Mesenchymal stem cell (in vitro differentiated cells and primary cell): ENCODE measurements around the gene ATF7.
"Not testable (repeated sequence)": the region's sequence is repeated elsewhere in the genome, so short reads cannot be mapped to it uniquely, and the experiment has no call there.

Experiments
- DNase-seq: peaks from one replicate; pipeline ENCODE4 v3.0.0-alpha.2; 2013
- H2AFZ ChIP-seq: one replicate; pipeline ENCODE4 v1.6.1; 2013; ENCODE audit warnings: low read depth, mild to moderate bottlenecking, control low read depth, inconsistent platforms, low read length, moderate library complexity
- H2AK5ac ChIP-seq: 2 replicates; pipeline ENCODE4 v1.6.1; 2013; ENCODE audit warnings: low read length, moderate library complexity, mild to moderate bottlenecking, inconsistent platforms; ENCODE audit not compliant: severe bottlenecking
- H2BK120ac ChIP-seq: one replicate; pipeline ENCODE4 v1.6.1; 2013; ENCODE audit warnings: low read depth, mild to moderate bottlenecking, inconsistent platforms, low read length, moderate library complexity
- H2BK12ac ChIP-seq, 2 experiments: one replicate each; pipeline ENCODE4 v1.6.1; 2013; ENCODE audit warnings: inconsistent platforms in 2 of 2, low read length in 2 of 2, mild to moderate bottlenecking in 2 of 2, moderate library complexity in 2 of 2, control low read depth in 1 of 2
- H2BK15ac ChIP-seq: one replicate; pipeline ENCODE4 v1.6.1; 2013; ENCODE audit warnings: mild to moderate bottlenecking, low read depth, inconsistent platforms; ENCODE audit not compliant: poor library complexity, severe bottlenecking
- H2BK5ac ChIP-seq: 2 replicates; pipeline ENCODE4 v1.6.1; 2013; ENCODE audit warnings: low read depth, mild to moderate bottlenecking, low read length, control low read depth, inconsistent platforms; ENCODE audit not compliant: poor library complexity, severe bottlenecking
- H3K14ac ChIP-seq, 2 experiments: one replicate each; pipeline ENCODE4 v1.6.1; 2013; ENCODE audit warnings: inconsistent platforms in 2 of 2, low read length in 2 of 2, control low read depth in 1 of 2, mild to moderate bottlenecking in 1 of 2, moderate library complexity in 1 of 2
- H3K18ac ChIP-seq, 2 experiments: one replicate each; pipeline ENCODE4 v1.6.1; 2013; ENCODE audit warnings: inconsistent platforms in 2 of 2, low read length in 2 of 2, control low read depth in 1 of 2, low read depth in 1 of 2, mild to moderate bottlenecking in 1 of 2
- H3K23ac ChIP-seq, 2 experiments: one replicate each; pipeline ENCODE4 v1.6.1; 2013; ENCODE audit warnings: inconsistent platforms in 2 of 2, low read length in 2 of 2, mild to moderate bottlenecking in 2 of 2, moderate library complexity in 2 of 2, control low read depth in 1 of 2
- H3K27ac ChIP-seq: 2 replicates; pipeline ENCODE4 v1.5.1; 2013; ENCODE audit warnings: mild to moderate bottlenecking, moderate library complexity, low read length, control low read depth, inconsistent platforms; ENCODE audit not compliant: poor library complexity, severe bottlenecking
- H3K27me3 ChIP-seq, 2 experiments: 2 replicates each; pipeline versions ENCODE4 v1.6.1 to v1.7.0; 2013; ENCODE audit warnings: low read length in 2 of 2, mild to moderate bottlenecking in 2 of 2, moderate library complexity in 2 of 2, control low read depth in 1 of 2, inconsistent platforms in 1 of 2; ENCODE audit not compliant: control insufficient read depth in 1 of 2, insufficient read depth in 1 of 2
- H3K36me3 ChIP-seq, 2 experiments: 2 replicates each; pipeline versions ENCODE4 v1.6.1 to v1.7.0; 2013; ENCODE audit warnings: low read length in 2 of 2, control low read depth in 1 of 2, inconsistent platforms in 1 of 2, low read depth in 1 of 2, mild to moderate bottlenecking in 1 of 2; ENCODE audit not compliant: insufficient read depth in 2 of 2, control insufficient read depth in 1 of 2
- H3K4ac ChIP-seq, 2 experiments: one replicate each; pipeline ENCODE4 v1.6.1; 2013; ENCODE audit warnings: inconsistent platforms in 2 of 2, low read length in 2 of 2, mild to moderate bottlenecking in 2 of 2, moderate library complexity in 2 of 2, control low read depth in 1 of 2, low read depth in 1 of 2
- H3K4me1 ChIP-seq: 2 replicates; pipeline ENCODE4 v1.6.1; 2013; ENCODE audit warnings: low read depth, low read length, control low read depth; ENCODE audit not compliant: control insufficient read depth, insufficient read depth
- H3K4me2 ChIP-seq: 2 replicates; pipeline ENCODE4 v1.6.1; 2013; ENCODE audit warnings: low read length, mild to moderate bottlenecking, inconsistent platforms; ENCODE audit not compliant: poor library complexity, severe bottlenecking
- H3K4me3 ChIP-seq, 2 experiments: 2 replicates each; pipeline versions ENCODE4 v1.5.1 to v1.7.0; 2013; ENCODE audit warnings: low read length in 2 of 2, mild to moderate bottlenecking in 2 of 2, control low read depth in 1 of 2, low read depth in 1 of 2; ENCODE audit not compliant: insufficient read depth in 1 of 2
- H3K79me1 ChIP-seq: replicated peaks from 2 replicates; pipeline ENCODE4 v1.6.1; 2013; ENCODE audit warnings: mild to moderate bottlenecking, control low read depth, low read length, inconsistent platforms; ENCODE audit not compliant: poor library complexity, severe bottlenecking
- H3K9ac ChIP-seq: 2 replicates; pipeline ENCODE4 v1.7.0; 2013; ENCODE audit warnings: mild to moderate bottlenecking, low read length, moderate library complexity
- H3K9me3 ChIP-seq: 2 replicates; pipeline ENCODE4 v1.7.0; 2013; ENCODE audit warnings: mild to moderate bottlenecking, low read length; ENCODE audit not compliant: control insufficient read depth
- H4K8ac ChIP-seq: one replicate; pipeline ENCODE4 v1.6.1; 2013; ENCODE audit warnings: inconsistent platforms, mild to moderate bottlenecking, low read length, moderate library complexity
- H4K91ac ChIP-seq: one replicate; pipeline ENCODE4 v1.6.1; 2013; ENCODE audit warnings: mild to moderate bottlenecking, low read length, inconsistent platforms
- WGBS: methylation state at CpG from one replicate; pipeline ENCODE4 v1.1.7; 2013; ENCODE audit warnings: mixed read lengths; 5-methylcytosine and 5-hydroxymethylcytosine counted together

Gene ATF7

DNA sequence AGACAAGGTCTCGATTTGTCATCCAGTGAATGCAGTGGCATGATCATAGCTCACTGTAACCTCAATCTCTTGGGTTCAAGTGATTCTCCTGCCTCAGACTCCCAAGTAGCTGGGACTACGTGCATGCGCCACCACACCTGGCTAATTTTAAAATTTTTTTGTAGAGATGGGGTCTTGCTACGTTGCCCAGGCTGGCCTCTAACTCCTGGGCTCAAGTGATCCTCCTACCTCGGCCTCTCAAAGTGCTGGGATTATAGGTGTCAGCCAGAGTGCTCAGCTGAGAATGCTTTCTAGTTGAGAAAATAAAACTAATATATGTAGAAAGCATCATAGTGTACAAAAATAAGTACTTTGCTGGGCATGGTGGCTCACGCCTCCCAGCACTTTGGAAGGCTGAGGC, 77.8 kb downstream of the ATF7 start:
- not testable (repeated sequence) for H4K91ac ChIP-seq, H2BK15ac ChIP-seq, H3K23ac ChIP-seq, H3K14ac ChIP-seq, H3K4me3 ChIP-seq, H3K9ac ChIP-seq, H4K8ac ChIP-seq, H3K27me3 ChIP-seq, H2BK12ac ChIP-seq, H3K4ac ChIP-seq, H2AFZ ChIP-seq, H2BK5ac ChIP-seq, DNase-seq, H3K18ac ChIP-seq, H2AK5ac ChIP-seq, H3K27ac ChIP-seq, H3K9me3 ChIP-seq, H2BK120ac ChIP-seq, H3K4me2 ChIP-seq, H3K4me1 ChIP-seq
- H3K36me3 ChIP-seq: peaks cover 28 to 52% of the 10 kb centered on the region in 2 experiments
- 98% methylated on average over 6 of the region's 6 CpGs for WGBS
- peaks cover 20% of the 10 kb centered on the region for H3K79me1 ChIP-seq

DNA sequence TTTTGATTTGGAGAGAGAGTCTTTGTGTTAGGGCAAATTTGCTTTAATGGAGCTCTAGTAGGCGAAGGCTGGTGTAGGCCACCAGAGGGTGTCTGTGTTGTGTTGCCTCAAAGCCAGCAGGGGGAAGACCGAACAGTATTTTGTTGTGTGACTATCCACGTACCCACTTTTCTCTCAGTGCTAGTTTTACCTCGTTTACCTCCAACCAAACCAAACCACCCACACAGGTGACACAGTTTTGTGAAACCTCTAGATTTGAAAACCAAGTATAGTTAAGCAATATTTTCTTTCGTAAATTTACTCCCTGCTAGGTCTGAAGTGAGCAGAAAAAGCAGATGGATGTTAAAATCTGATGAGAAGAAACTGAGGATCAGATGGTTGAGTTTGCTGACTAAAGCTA, 82.6 kb downstream of the ATF7 start:
- H3K4me1 ChIP-seq: no peaks in the 10 kb centered on the region
- peak overlapping the region; percentile 8 for H3K27ac ChIP-seq
- H4K91ac ChIP-seq: no peak overlapping the region
- no peak overlapping the region for H2BK5ac ChIP-seq
- no peak overlapping the region for H3K14ac ChIP-seq
- no peak overlapping the region for H3K4me2 ChIP-seq
- 44% methylated on average over 5 of the region's 5 CpGs for WGBS
- peak; percentile 83 for DNase-seq
- H2AFZ ChIP-seq: no peak overlapping the region
- no peaks in the 10 kb centered on the region for H3K27me3 ChIP-seq
- no peak overlapping the region for H2BK15ac ChIP-seq
- no peak overlapping the region for H3K23ac ChIP-seq
- no peak overlapping the region for H3K4me3 ChIP-seq
- no peak overlapping the region for H2AK5ac ChIP-seq
- H4K8ac ChIP-seq: no peak overlapping the region
- H3K4ac ChIP-seq: no peak overlapping the region
- no peak overlapping the region for H2BK120ac ChIP-seq
- H3K18ac ChIP-seq: no peak overlapping the region
- peaks cover 30 to 54% of the 10 kb centered on the region in 2 experiments for H3K36me3 ChIP-seq
- peak overlapping the region; percentile 78 for H3K9ac ChIP-seq
- no peaks in the 10 kb centered on the region for H3K9me3 ChIP-seq
- H2BK12ac ChIP-seq: no peak overlapping the region
- peaks cover 13% of the 10 kb centered on the region for H3K79me1 ChIP-seq

DNA sequence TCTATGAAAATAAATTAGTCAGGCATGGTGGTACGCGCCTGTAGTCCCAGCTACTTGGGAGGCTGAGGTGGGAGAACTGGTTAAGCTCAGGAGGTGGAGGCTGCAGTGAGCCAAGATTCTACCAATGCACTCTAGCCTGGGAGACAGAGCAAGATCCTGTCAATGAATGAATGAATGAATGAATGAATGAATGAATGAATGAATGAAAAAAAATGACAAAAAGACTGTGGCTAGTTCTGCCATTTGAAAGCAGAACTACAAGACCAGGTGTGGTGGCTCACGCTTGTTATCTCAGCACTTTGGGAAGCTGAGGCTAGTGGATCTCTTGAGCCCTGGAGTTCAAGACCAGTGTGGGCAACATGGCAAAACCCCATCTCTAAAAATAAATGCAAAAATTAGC, 86.7 kb downstream of the ATF7 start:
- H3K18ac ChIP-seq: no peak overlapping the region
- H3K4ac ChIP-seq: no peak overlapping the region
- no peak overlapping the region for H4K91ac ChIP-seq
- no peak overlapping the region for H3K27ac ChIP-seq
- H2AFZ ChIP-seq: no peak overlapping the region
- DNase-seq: no peak
- H3K9ac ChIP-seq: no peak overlapping the region
- no peak overlapping the region for H4K8ac ChIP-seq
- H2BK5ac ChIP-seq: no peak overlapping the region
- no peak overlapping the region for H2BK15ac ChIP-seq
- H2BK12ac ChIP-seq: no peak overlapping the region
- H3K14ac ChIP-seq: no peak overlapping the region
- no peak overlapping the region for H3K4me3 ChIP-seq
- H3K23ac ChIP-seq: no peak overlapping the region
- no peak overlapping the region for H3K4me2 ChIP-seq
- peaks cover 5% of the 10 kb centered on the region for H3K79me1 ChIP-seq
- H3K4me1 ChIP-seq: no peaks in the 10 kb centered on the region
- no peak overlapping the region for H2BK120ac ChIP-seq
- H2AK5ac ChIP-seq: no peak overlapping the region
- peaks cover 24 to 75% of the 10 kb centered on the region in 2 experiments for H3K36me3 ChIP-seq
- no peaks in the 10 kb centered on the region for H3K27me3 ChIP-seq
- 98% methylated on average over 3 of the region's 3 CpGs for WGBS
- H3K9me3 ChIP-seq: no peaks in the 10 kb centered on the region

DNA sequence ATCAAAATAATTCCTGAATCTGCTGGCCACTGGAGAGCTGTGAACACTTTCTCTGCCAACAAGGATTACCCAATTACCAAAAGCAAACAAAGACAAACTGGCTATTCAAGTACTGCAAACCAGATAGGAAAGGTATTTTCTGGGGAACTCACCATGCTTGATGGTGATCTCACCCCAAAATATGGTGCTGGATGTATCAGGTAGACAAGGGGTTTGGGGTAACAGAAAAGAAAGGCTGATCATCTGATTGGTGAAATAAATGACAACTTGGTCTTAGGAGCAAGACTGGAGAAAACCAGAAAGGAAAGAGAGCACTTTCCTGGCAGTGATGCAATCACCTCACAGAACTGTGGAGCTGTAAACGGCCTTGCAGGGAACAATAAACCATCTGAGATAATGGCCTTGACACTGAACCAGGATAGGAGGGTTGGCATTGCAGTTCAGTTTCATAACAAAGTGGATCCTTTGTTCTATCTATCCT, 87.9 kb downstream of the ATF7 start:
- no peak overlapping the region for H4K91ac ChIP-seq
- H3K23ac ChIP-seq: no peak overlapping the region
- no peaks in the 10 kb centered on the region for H3K4me1 ChIP-seq
- H3K9ac ChIP-seq: peak overlapping the region; percentile 52
- DNase-seq: peak; percentile 83
- H2BK12ac ChIP-seq: no peak overlapping the region
- H3K27me3 ChIP-seq: no peaks in the 10 kb centered on the region
- no peak overlapping the region for H2AFZ ChIP-seq
- H3K4me2 ChIP-seq: no peak overlapping the region
- no peak overlapping the region for H4K8ac ChIP-seq
- H2BK15ac ChIP-seq: no peak overlapping the region
- 8% methylated on average over 1 of the region's 1 CpG for WGBS
- peaks cover 27 to 80% of the 10 kb centered on the region in 2 experiments for H3K36me3 ChIP-seq
- H3K27ac ChIP-seq: no peak overlapping the region
- H3K4ac ChIP-seq: no peak overlapping the region
- H3K14ac ChIP-seq: no peak overlapping the region
- no peaks in the 10 kb centered on the region for H3K9me3 ChIP-seq
- no peak overlapping the region for H2AK5ac ChIP-seq
- H3K18ac ChIP-seq: peak overlapping the region in 1 of 2 experiments; percentile 5
- no peak overlapping the region for H2BK5ac ChIP-seq
- no peak overlapping the region for H3K4me3 ChIP-seq
- H3K79me1 ChIP-seq: peaks cover 5% of the 10 kb centered on the region
- H2BK120ac ChIP-seq: no peak overlapping the region
